ENCODE data around the gene TGM6.

DNA sequence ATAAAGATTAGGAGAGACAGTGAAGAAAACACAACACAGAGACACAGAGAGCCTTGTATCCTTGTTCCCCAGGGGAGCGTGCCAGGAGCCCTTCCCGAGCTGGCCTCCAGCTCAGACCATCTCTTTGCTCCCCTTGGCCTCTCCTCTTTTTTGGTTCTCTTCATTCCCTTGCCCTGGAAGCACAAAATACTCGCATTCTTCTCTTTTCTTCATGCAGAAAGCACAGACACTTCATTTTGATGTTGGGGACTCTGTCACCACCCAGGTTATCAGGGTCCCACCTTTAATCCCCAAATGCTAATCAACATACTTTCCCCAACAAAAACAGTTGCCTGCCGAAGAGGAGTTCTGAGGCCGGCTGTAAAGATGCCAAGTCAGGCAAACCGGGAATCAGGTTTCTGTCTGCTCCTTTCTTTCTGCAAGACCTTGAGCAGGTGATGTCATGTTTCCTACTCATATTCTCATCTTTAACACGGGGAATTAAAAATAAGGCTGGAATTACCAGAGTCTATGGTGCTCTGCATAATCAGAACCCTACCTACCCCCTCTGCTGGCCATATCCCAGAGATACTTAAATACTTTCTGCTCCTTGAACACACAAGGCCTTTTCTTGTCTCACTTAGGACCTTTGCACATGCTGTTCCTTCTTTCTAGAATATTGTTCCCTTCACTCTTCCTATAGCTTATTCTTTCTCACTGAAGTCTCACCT, 21.7 kb downstream of the TGM6 start:
- TF ChIP-seq, protein P1, sequence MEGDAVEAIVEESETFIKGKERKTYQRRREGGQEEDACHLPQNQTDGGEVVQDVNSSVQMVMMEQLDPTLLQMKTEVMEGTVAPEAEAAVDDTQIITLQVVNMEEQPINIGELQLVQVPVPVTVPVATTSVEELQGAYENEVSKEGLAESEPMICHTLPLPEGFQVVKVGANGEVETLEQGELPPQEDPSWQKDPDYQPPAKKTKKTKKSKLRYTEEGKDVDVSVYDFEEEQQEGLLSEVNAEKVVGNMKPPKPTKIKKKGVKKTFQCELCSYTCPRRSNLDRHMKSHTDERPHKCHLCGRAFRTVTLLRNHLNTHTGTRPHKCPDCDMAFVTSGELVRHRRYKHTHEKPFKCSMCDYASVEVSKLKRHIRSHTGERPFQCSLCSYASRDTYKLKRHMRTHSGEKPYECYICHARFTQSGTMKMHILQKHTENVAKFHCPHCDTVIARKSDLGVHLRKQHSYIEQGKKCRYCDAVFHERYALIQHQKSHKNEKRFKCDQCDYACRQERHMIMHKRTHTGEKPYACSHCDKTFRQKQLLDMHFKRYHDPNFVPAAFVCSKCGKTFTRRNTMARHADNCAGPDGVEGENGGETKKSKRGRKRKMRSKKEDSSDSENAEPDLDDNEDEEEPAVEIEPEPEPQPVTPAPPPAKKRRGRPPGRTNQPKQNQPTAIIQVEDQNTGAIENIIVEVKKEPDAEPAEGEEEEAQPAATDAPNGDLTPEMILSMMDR (conservative IDR thresholded peaks at IDR 0.05; ENCODE audit: low read depth, low read length), result peak; percentile 74
- TF ChIP-seq EZH2 (IDR thresholded peaks at IDR 0.05; ENCODE audit: low read length, unreplicated experiment) (no peak), EZH2phosphoT487 (IDR thresholded peaks at IDR 0.05; ENCODE audit: borderline replicate concordance, low read length) (no peak)
